HepG2 (cell line): ENCODE data around the gene MIA2.

ENCODE experiments used
- CHD2 ChIP-seq: IDR thresholded peaks from 2 replicates; pipeline ENCODE4 v1.6.1; 2011; ENCODE audit warnings: low read depth, low read length, improper control_type of control experiment
- ESRRA ChIP-seq: sonication (generic); formaldehyde crosslinking; IDR thresholded peaks from 2 replicates; pipeline ENCODE4 v1.5.1; 2020; ENCODE audit warnings: mild to moderate bottlenecking, low read depth, missing genetic modification reagents
- IRF2 ChIP-seq: IDR thresholded peaks from 2 replicates; pipeline ENCODE4 v1.6.1; 2018; ENCODE audit warnings: missing genetic modification reagents, missing compliant biosample characterization
- PHB2 ChIP-seq: fragments of 450-650 bp; IDR thresholded peaks from 2 replicates; pipeline ENCODE4 v1.6.1; 2018; ENCODE audit not compliant: partially characterized antibody
- POLR2A ChIP-seq, 2 experiments: IDR thresholded peaks; 2 replicates each; pipeline ENCODE4 v1.6.1; 2011; ENCODE audit warnings: low read depth in 2 of 2, low read length in 2 of 2, mild to moderate bottlenecking in 1 of 2, moderate library complexity in 1 of 2; ENCODE audit not compliant: insufficient read depth in 1 of 2
- SETDB1 ChIP-seq: sonication (generic); formaldehyde crosslinking; IDR thresholded peaks from 2 replicates; pipeline ENCODE4 v1.5.1; 2020; ENCODE audit warnings: missing genetic modification reagents, mild to moderate bottlenecking, borderline replicate concordance
- ZMYM4 ChIP-seq: sonication (generic); formaldehyde crosslinking; IDR thresholded peaks from 2 replicates; pipeline ENCODE4 v1.8.1; 2023; ENCODE audit warnings: mild to moderate bottlenecking, missing genetic modification reagents
- ZNF747 ChIP-seq: sonication (generic); formaldehyde crosslinking; IDR thresholded peaks from 2 replicates; pipeline ENCODE4 v1.8.1; 2023; ENCODE audit warnings: missing genetic modification reagents, mild to moderate bottlenecking, borderline replicate concordance
- ZSCAN20 ChIP-seq: sonication (generic); formaldehyde crosslinking; IDR thresholded peaks from 2 replicates; pipeline ENCODE4 v1.4.0; 2020; ENCODE audit warnings: missing genetic modification reagents, mild to moderate bottlenecking, borderline replicate concordance
- TF ChIP-seq, protein P1 (sequence below): sonication (generic); formaldehyde crosslinking; IDR thresholded peaks from 2 replicates; pipeline ENCODE4 v1.5.0; 2020; ENCODE audit warnings: mild to moderate bottlenecking, missing genetic modification reagents, moderate library complexity
- TF ChIP-seq, protein P2 (sequence below): sonication (generic); formaldehyde crosslinking; IDR thresholded peaks from 2 replicates; pipeline ENCODE4 v1.4.0; 2020; ENCODE audit warnings: low read depth, mild to moderate bottlenecking, missing genetic modification reagents
- TF ChIP-seq, protein P3 (sequence below): sonication (generic); formaldehyde crosslinking; IDR thresholded peaks from 2 replicates; pipeline ENCODE4 v1.8.0; 2022; ENCODE audit warnings: low read depth, missing genetic modification reagents

DNA sequence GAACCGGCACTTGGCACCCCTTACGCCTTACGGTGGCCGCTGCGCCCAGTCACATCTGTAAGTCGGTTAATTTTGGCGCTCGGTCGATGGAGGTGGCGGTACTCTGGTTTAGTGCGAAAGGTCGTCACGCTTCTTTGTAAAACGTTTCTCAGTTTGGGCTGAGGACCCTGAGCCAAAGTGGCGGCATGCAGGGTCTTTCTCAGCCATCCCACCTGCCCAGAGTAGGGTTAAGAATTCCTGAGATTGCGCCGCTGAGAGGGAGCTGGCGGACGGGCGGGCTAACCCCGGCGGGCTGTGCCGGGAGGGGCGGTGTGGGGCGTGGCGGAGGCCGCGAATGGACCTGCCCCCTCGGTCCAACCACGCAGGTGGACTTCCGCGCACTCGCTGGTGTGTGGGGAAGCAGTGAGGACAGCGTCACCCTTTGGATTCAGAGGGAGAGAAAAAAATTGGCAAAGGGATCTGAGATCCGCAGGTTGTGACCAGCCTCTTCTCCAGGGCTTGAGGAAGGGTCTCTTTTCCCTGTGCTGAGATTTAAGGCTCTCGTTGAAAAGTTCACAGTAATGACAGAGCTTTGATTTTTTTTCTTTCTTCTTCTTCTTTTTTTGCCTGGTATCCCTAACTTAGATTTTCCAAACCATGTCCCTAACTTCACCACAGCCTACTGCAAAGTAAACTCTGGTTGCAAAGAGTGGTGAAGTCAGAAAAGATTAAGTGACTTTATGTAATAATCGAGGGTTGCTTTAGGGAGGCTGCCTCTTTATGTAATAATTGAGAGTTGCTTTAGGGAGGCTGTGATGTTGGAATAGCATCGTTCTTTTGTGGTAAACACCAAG lies 199.1 kb downstream of the MIA2 start:
- TF ChIP-seq ZMYM4 (CRISPR knock-in tag) = peak; percentile 94
- TF ChIP-seq SETDB1 (CRISPR knock-in tag) = no peak
- TF ChIP-seq ESRRA (CRISPR knock-in tag) = peak; percentile 83
- TF ChIP-seq PHB2 = no peak
- TF ChIP-seq CHD2 = peak; percentile 64; the same call in 1 of the 2 replicates
- peak; percentile 95 for TF ChIP-seq IRF2 (CRISPR knock-in tag)
- TF ChIP-seq, protein P1, sequence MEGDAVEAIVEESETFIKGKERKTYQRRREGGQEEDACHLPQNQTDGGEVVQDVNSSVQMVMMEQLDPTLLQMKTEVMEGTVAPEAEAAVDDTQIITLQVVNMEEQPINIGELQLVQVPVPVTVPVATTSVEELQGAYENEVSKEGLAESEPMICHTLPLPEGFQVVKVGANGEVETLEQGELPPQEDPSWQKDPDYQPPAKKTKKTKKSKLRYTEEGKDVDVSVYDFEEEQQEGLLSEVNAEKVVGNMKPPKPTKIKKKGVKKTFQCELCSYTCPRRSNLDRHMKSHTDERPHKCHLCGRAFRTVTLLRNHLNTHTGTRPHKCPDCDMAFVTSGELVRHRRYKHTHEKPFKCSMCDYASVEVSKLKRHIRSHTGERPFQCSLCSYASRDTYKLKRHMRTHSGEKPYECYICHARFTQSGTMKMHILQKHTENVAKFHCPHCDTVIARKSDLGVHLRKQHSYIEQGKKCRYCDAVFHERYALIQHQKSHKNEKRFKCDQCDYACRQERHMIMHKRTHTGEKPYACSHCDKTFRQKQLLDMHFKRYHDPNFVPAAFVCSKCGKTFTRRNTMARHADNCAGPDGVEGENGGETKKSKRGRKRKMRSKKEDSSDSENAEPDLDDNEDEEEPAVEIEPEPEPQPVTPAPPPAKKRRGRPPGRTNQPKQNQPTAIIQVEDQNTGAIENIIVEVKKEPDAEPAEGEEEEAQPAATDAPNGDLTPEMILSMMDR = peak; percentile 86
- peak; percentile 90 for TF ChIP-seq ZSCAN20
- TF ChIP-seq, protein P2, sequence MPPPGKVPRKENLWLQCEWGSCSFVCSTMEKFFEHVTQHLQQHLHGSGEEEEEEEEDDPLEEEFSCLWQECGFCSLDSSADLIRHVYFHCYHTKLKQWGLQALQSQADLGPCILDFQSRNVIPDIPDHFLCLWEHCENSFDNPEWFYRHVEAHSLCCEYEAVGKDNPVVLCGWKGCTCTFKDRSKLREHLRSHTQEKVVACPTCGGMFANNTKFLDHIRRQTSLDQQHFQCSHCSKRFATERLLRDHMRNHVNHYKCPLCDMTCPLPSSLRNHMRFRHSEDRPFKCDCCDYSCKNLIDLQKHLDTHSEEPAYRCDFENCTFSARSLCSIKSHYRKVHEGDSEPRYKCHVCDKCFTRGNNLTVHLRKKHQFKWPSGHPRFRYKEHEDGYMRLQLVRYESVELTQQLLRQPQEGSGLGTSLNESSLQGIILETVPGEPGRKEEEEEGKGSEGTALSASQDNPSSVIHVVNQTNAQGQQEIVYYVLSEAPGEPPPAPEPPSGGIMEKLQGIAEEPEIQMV (CRISPR knock-in tag) = peak; percentile 64; the same call in 1 of the 2 replicates
- peak in 1 of 2 experiments; percentile 88; a peak in 2 of 4 replicates for TF ChIP-seq POLR2A (IDR thresholded peaks at IDR 0.05; ENCODE audit: insufficient read depth in 1 of 2, low read depth in 2 of 2, low read length in 2 of 2)
- TF ChIP-seq, protein P3, sequence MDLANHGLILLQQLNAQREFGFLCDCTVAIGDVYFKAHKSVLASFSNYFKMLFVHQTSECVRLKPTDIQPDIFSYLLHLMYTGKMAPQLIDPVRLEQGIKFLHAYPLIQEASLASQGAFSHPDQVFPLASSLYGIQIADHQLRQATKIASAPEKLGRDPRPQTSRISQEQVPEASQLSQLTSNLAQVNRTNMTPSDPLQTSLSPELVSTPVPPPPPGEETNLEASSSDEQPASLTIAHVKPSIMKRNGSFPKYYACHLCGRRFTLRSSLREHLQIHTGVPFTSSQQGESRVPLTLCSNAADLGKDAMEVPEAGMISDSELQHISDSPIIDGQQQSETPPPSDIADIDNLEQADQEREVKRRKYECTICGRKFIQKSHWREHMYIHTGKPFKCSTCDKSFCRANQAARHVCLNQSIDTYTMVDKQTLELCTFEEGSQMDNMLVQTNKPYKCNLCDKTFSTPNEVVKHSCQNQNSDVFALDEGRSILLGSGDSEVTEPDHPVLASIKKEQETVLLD (CRISPR knock-in tag) = peak; percentile 90
- TF ChIP-seq ZNF747 (CRISPR knock-in tag) = peak; percentile 66; the same call in 1 of the 2 replicates
